ENCODE results near the gene AP5Z1.

DNA sequence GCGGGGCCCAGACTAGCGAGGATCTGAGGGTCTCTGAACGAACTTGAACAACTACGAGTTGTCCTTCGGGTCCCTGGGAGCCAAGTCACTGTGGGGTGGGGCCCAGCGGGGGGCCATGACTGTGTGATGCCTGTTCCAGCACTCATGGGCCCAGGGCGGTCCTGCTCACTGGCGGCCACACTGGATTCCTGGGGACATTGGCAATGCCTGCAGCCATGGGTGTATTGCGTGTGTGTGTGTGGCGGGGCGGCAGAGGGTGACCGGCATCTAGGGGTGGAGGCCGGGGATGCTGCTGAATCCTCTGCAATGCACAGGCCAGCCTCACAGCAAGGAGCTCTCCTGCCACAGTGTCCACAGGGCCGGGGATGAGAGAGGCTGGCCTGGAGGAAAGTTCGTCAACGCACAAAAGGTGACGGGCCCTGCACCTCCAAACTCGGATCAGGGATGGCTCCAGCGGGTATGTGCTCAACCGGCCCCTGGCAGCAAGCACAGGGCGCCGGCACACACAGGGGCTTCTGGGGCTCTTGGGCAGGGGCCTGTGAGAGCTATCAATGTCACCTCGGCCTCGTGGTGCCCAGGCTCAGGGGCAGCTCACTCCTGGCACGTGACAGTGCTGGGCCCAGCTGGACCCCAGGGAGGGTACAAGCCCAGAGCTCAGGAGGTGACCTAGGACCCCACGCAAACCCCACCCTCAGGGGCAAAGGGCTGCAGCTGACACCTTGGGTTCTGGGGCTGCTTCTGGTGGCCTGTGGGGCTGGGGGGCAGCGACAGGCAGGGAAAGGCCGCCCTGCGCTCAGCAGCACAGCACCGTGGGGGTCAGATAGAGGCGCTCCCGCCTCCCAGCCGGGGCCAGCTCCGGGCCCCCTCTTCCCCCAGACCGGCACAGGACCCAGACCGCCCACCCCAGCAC, 58.5 kb downstream of the AP5Z1 start:
- TF ChIP-seq, protein P1, sequence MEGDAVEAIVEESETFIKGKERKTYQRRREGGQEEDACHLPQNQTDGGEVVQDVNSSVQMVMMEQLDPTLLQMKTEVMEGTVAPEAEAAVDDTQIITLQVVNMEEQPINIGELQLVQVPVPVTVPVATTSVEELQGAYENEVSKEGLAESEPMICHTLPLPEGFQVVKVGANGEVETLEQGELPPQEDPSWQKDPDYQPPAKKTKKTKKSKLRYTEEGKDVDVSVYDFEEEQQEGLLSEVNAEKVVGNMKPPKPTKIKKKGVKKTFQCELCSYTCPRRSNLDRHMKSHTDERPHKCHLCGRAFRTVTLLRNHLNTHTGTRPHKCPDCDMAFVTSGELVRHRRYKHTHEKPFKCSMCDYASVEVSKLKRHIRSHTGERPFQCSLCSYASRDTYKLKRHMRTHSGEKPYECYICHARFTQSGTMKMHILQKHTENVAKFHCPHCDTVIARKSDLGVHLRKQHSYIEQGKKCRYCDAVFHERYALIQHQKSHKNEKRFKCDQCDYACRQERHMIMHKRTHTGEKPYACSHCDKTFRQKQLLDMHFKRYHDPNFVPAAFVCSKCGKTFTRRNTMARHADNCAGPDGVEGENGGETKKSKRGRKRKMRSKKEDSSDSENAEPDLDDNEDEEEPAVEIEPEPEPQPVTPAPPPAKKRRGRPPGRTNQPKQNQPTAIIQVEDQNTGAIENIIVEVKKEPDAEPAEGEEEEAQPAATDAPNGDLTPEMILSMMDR (IDR thresholded peaks at IDR 0.05; ENCODE audit: insufficient read depth, low read length) = no peak
- TF ChIP-seq POLR2AphosphoS5 (IDR thresholded peaks at IDR 0.05; ENCODE audit: low read depth) (no peak), GABPA (IDR thresholded peaks at IDR 0.05; ENCODE audit: low read depth) (no peak), SPI1 (IDR thresholded peaks at IDR 0.05; ENCODE audit: borderline replicate concordance, low read depth) (no peak)
- TF ChIP-seq, protein P2, sequence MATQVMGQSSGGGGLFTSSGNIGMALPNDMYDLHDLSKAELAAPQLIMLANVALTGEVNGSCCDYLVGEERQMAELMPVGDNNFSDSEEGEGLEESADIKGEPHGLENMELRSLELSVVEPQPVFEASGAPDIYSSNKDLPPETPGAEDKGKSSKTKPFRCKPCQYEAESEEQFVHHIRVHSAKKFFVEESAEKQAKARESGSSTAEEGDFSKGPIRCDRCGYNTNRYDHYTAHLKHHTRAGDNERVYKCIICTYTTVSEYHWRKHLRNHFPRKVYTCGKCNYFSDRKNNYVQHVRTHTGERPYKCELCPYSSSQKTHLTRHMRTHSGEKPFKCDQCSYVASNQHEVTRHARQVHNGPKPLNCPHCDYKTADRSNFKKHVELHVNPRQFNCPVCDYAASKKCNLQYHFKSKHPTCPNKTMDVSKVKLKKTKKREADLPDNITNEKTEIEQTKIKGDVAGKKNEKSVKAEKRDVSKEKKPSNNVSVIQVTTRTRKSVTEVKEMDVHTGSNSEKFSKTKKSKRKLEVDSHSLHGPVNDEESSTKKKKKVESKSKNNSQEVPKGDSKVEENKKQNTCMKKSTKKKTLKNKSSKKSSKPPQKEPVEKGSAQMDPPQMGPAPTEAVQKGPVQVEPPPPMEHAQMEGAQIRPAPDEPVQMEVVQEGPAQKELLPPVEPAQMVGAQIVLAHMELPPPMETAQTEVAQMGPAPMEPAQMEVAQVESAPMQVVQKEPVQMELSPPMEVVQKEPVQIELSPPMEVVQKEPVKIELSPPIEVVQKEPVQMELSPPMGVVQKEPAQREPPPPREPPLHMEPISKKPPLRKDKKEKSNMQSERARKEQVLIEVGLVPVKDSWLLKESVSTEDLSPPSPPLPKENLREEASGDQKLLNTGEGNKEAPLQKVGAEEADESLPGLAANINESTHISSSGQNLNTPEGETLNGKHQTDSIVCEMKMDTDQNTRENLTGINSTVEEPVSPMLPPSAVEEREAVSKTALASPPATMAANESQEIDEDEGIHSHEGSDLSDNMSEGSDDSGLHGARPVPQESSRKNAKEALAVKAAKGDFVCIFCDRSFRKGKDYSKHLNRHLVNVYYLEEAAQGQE (IDR thresholded peaks at IDR 0.05; ENCODE audit: insufficient replicate concordance, low read depth) = no peak
